COLO668 (cell line): ENCODE results near the gene NSUN2.

ENCODE experiments used
- DNase-seq: peaks from one replicate; lab custom pipeline; 2025; ENCODE audit not compliant: unreplicated experiment; lab: John Stamatoyannopoulos, UW

NSUN2 gene

DNA sequence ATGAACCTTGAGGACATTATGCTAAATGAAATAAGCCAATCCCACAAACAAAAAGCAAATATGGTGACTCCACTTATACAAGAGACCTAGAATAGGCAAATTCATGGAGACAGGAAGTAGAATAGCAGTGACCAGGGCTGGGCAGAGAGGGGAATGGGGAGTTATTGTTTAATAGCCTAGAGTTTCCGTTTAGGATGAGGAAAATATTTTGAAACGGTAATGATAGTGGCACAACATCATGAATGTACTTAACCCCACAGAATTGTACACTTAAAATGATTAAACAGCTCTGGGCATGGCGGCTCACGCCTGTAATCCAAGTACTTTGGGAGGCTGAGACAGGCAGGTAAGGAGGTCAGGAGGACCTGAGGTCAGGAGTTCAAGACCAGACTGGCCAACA lies 65.8 kb downstream of the NSUN2 start:
- no peak for DNase-seq

DNA sequence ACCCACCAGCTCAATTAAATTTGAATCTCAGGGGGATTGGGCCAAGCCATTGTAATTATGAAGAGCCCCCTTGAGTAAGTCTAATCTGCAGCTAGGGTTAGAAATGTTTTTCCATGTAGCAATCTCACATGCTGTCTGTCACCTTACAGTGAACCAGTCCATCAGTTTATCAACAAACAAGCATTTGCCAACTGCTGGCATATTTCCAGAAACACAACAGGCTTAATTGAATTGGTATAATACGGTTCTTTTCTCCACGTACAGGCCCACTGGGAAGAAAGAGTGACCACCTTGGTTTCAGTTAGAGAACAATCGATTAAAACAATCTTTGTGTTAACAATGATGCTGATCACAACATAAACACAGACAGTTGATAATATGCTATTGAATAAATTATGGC lies 67.4 kb downstream of the NSUN2 start:
- no peak for DNase-seq

DNA sequence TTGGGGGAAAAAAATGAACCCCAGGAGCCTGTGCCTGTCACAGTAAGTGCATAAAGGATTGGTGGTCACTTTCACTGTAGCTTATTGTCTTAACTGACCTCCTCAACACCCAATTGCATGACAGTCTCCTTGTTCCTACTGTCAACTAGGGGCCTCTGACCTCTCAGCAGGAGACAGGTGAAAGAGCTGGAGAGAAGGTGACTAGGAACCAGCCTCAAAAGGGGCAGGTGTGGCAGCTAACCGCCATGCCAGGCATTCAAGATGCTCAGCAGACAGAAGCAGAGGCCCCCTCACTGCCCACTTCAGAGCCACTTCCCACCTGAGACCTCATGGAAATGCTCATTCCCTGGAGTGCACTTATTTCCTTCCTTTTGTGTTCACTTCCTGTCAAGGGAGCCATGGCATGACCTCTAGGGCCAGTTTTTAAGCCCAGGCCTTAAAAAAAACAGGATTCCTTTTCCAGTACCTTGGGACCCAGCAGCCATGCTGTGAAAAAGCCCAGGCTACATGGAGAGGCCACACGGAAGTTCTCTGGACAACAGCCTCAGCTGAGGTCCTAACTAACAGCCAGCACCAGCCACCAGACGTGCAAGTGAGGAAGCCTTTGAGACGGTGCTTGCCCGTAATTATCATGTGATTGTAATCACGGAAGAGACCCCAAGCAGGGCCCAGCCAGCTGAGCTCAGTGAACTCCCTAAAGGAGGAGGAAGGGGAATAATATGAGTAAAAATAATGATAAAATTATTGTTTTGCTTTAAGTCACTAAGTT lies 74.9 kb downstream of the NSUN2 start:
- DNase-seq = no peak

DNA sequence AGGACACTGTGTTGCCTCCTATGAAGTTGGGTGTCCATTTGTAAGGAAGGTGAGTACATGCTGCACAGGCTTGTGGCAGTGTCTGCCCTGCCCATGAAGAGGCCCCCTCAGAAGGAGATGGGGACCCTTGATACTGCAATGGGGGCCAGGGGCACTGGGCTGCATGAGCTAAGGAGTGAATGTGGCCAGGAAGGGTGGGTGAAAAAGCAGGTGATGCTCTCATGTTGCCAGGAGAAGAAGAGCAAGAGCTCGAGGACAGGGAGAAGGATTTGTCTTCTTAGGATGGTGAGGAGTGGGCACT lies 76.1 kb downstream of the NSUN2 start:
- no peak for DNase-seq

DNA sequence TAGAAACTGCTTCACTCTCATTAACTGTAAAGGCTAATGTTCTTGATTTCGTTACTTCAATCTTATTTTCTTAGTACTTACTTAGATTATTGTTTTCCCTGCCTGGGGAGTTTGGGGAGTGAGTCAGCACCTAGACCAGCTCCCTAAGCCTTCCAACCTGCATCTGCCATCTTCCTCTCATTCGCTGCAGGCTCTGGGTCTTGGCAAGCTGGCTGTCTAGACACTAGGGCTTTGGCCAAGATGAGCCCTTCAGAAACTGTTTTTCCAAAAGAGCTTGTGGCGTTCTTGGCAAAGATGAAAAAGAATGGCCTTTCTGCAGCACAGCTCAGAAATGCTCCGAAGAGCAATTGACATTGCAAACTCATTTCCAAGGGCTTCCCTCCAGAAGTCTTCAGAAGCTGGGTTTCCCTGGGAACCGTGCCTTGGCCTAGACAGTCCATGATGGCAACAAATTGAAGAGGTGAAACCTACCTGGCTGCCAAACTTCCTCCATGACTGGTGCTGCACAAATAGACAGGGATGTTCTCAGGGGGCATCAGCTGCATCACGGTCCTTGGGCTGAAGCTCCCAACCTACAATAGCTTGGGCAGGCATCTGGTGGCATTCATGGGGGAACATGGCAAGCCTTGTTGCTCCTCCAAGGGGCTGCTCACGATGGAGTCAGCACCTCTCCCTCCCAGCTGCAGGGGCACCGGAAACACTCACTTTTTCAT lies 76.6 kb downstream of the NSUN2 start:
- no peak for DNase-seq

DNA sequence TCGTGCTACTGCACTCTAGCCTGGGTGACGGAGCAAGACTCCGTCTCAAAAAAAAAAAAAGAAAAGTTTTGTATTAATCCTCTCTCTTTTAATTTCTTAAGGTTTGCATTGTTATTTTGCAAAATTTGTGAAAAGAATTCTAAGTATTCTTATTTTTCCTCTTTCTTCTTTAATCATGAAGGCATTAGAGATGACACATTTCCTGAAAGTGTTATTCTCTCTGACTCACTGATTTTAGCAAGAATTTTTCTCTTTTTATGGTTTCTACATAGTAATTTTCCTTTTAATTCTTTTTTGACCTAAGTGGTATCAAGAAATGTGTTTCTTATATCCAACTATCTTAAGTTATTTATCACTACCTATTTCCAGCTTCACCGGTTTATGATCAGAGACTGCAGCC lies 78.0 kb downstream of the NSUN2 start:
- DNase-seq = no peak

DNA sequence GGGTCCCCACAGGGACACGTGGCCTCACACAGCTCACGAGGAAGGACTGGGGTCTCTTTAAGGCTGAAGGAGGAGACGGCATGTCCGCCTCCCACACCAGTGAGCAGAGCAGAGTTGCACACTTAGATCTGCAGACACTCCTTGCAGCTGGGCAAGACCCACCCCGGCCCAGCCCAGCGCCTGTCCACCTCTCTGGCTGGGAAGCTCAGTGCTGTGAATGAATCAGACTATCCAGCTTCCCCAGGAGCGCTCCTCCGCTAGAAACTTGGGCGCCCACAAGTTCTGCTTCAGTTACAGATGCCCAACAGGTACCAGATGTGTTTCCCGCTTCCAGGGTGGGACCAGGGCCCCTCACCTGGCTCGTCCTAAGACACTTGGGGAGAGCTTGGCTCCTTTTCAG lies 78.9 kb downstream of the NSUN2 start:
- no peak for DNase-seq

DNA sequence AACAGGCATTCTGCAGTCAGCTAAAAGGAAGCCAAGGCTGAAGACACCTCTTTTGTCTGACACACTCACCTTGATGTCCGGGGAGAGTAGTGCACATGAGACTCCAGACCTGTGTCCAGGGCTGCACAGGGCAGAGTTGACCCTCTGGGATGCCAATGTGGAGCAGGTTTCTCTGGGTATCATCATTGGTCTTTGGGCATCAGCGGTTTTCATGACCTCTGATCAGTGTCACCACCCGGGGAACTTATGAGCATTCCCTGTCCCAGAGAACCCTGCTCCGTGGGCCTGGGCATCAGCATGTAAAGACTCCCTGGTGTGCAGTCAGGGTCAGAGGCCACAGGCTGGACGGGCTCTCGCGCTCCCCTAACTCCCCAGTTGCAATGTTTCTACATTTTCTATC lies 80.2 kb downstream of the NSUN2 start:
- DNase-seq = no peak

DNA sequence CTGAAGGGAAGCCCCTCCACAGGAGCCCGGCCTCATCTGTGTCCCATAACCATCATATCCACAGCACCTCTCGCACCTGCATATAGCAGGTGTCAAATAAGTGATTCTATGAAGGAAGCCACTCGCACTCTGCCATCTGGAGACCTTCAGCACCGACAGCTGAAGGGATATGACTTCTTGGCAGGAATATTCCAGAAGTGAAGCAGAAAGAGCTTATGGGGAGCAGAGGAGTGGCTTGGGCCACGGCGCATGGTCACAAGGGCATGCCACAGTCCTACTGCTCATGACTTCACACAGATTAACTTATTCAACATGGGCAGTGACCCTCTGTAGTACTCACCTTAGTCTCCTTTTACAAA lies 80.9 kb downstream of the NSUN2 start:
- no peak for DNase-seq

DNA sequence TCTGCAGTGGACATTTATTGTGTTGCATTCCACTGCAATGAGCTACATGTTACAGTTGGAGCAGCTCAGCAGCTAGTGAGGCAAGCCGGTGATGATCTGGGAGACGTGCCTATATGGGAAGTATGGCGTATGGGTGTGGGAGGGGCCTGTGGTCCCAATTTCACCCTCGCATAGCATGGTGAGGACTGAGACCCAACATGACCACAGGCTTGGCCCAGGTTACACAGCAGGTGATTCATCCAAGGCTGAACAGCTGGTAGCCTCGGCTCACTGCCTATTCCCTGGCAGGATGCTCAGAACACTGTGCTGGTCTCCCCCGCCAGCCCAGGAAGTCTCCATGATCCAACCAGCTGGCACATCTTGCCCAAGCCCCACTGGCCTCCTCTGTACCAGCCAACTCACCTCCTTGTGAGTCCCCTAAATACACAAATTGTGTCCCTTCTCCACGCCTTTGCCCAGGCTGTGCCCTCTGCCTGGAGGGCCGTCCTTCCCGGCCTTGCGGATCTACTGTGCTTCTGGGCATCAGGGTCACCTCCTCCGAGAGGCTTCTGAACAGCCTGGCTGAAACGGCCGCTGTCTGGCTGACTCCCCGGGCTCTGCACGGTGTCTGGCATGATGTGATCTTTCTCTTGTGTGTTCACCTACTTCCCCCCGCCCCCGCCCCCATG lies 81.4 kb downstream of the NSUN2 start:
- no peak for DNase-seq

DNA sequence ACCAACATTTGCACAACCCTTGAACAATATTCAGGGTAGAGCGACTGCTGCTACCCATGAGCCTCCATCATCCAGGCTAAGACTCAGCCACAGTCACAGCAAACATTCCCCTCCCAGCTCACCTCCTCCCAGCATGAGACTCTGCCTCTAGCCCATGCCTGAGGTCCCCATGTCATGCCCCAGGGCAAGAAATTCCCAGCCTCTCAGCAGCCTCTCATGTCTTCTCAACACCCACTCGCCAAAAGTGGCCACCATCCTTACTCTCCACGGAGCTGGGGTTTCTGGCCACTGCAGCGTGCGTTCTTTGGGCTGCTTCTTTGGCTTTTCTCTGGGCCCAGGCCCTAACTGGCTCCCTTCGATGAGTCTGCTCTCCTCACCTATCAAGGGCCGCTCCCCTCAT lies 82.2 kb downstream of the NSUN2 start:
- no peak for DNase-seq
